HG02852 (cell line): ENCODE measurements around the gene CHTF18.

Experiments
- ATAC-seq: cut with Tn5 transposase; IDR thresholded peaks from one replicate; pipeline ENCODE4 v1.9.1; 2021; ENCODE audit warnings: mild to moderate bottlenecking, moderate library complexity; ENCODE audit not compliant: unreplicated experiment

CHTF18 gene

DNA sequence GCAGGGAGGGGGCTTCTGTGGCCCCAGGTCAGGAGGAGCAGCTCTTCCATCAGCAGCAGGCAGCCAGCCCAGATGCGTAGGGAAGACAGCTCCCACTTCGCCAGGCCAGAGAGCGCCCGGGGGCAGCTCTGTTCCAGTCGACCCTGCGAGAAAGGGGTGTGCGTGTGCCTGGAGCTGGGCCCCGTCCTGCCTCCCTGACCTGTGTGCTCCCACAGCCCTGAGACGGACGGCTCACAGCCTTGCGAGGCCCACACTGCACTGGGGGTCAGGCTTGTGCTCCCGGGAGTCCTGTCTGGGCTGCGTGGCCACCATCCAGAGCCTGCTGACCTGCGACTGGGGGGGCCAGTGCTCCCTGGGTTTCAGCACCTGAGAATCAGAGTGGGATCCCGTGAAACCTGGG lies 28.4 kb upstream of the CHTF18 start:
- ATAC-seq, result no peak

DNA sequence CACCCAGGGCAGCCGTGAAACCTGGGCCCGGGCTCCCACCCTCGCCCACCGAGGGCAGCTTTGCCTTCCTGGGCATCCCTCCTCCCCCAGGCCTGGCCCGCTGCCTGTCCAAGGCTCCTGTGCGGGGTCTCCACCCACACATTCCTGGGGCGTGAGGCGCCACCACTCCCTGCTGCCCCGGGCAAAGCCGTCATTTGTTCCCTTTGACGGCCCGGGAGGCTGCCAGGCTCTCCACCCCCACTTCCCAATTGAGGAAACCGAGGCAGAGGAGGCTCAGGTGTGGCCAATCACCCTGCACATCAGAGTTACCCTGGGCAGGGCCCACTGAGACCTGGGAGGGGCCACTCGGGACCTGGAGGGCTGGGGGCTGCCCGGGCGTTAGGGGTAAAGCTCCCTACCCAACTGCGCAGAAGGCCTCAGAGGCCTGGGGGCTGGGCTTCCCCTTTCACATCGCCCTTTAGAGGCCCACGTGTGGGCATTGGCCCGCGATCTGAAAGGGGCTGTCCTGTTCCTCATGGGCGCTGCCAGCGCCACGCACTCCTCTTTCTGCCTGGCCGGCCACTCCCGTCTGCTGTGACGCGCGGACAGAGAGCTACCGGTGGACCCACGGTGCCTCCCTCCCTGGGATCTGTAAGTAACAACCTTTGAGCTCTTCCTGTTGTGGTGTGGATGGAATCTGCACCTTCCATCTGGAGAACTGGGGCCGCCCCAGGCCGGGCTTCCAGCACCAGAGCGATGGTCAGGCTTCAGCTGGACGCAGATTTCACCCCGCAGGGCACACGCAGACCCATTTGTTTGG lies 27.7 kb upstream of the CHTF18 start, which contains the start of gene MSLN:
TSS of gene MSLN (plus strand) at position 190 of the 799 bp plus-strand sequence. CDS start 1,947 bp downstream, outside the sequence.
- ATAC-seq, result no peak

DNA sequence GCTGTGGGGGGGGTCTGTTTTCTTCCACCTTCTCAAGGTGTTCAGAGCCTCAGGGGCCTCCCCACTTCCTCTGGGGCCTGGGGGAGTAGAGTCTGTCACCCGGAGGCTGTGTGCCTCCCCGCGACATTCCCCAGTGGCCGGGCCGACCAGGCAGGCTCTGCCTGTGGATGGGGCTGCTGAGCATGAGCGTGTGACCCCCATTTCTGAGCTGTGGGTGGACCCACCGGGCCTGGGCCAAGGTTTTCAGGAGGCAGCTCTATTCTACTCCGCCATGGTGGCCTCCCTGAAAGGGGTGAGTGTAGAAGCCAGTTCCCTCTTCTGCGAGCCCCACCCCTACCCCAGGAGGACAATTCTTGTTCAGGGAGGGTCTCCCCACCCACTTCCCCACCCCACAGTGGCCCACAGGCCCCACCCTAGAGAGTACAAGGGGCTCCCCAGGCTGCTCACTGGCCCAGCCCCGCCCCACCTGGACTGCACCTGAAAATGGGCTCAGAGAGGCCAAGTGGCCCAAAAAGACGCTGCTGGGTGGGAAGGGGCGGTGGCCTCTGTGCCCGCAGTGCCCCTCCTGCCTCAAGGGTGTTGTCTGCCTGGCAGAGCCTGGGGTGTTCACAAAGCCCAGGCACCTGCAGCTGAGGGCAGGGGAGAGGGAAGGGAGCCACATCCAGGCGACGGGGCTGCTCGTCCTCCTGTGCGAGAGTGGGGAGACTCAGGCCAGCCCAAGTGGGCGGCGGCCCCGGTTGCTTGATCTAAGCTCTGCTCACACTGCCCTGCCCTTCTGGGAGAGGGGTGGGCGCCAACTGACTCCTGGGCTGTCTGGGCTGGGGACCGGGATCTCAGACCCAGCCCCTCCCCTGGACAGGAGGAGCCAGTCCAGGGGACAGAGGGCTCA lies 26.6 kb upstream of the CHTF18 start:
- no peak for ATAC-seq

DNA sequence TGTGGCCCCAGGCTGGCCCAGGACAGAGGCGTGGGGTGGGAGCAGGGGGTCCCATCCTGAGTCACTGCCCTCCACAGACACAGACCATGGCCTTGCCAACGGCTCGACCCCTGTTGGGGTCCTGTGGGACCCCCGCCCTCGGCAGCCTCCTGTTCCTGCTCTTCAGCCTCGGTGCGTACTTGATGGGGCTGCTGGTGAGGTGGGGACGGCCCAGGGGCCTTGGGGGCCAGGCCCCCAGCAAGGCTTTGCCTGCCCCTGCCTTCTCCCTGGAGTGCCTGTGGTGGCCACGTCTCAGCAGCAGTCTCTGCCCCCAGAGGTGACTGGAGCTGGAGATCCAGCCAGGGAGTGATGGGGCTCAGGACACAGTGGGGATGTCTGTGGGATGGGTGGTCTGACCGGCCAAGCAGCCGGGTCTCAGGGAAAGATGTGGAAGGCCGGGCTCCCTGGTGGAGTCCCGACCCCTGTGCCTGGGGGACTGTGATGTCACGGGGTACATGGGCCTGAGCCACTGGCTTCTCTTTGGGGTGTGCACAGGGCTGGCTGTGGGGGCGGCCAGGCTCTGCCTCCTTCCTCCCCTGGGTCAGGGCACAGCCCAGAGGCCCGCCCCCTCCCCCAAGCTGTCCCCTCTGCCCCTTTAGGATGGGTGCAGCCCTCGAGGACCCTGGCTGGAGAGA lies 25.7 kb upstream of the CHTF18 start:
- ATAC-seq, result no peak

DNA sequence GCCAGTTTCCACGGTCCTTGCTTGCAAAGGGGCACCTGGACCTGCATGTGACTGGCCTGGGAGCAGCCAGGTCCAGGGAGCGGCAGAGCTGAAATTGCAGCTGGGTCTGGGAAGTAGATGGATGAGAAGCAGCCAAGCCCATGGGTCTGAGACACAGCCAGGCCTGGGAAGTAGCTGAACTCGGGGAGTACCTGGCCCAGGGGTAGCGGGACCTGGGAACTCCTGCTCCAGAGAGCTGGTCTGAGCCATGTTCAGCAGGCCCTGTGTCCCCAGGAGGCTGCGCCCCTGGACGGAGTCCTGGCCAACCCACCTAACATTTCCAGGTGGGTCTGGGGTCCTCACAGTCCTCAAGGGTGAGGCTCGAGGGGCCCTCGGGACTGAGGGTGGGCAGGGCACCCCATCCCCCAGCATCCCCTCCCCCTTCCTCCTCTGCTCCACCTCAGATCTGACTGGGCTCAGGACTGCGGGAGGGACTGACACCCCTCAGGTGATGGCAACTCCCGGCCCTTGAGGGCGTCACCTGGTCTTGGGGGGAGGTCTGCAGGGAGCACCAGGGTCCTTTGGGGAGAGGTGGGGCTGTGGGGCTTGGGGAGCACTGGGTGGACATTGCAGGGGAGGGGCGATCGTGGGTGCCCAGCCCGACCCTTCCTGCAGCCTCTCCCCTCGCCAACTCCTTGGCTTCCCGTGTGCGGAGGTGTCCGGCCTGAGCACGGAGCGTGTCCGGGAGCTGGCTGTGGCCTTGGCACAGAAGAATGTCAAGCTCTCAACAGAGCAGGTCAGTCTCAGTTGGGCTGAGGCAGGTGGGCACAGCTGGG lies 24.8 kb upstream of the CHTF18 start:
- ATAC-seq, result no peak

DNA sequence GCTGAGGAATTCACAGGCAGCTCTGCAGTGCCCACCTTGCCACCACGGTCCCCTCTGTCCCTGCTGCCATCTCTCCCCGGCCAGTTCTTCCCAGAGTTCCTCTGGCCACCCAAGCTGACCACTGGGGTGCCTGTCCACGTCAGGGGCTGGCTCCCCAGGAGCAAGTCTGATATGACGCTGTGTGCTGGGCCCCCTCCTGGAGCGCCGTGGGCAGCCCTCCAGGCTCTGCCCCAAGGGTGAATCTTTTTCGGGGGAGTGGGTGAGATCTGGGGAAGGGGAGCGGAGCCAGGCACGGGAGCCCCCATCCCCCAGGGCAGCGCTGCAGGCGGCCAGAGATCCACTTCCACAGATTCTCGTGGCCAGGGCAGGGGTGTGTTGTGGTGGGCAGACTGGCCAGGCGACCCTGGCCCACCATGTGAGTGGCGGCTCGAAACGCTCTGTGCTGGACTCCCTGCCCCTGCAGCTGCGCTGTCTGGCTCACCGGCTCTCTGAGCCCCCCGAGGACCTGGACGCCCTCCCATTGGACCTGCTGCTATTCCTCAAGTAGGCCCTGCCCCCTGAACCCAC lies 24.2 kb upstream of the CHTF18 start:
- no peak for ATAC-seq

DNA sequence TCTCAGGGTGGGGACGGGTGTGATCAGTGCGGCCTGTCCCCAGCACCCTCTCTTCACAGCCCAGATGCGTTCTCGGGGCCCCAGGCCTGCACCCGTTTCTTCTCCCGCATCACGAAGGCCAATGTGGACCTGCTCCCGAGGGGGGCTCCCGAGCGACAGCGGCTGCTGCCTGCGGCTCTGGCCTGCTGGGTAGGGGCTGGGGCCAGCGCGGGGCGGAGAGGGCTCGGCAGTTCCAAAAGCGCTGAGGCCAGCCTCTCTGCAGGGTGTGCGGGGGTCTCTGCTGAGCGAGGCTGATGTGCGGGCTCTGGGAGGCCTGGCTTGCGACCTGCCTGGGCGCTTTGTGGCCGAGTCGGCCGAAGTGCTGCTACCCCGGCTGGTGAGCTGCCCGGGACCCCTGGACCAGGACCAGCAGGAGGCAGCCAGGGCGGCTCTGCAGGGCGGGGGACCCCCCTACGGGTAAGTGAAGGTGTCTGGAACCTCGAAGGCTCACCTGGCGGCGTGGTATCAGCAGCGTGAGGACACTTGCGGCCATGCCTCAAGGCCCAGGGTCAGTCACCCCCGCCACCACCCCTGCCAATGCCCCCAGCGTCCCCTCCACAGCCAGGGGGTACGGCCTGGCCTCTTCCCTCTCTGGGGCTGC lies 23.5 kb upstream of the CHTF18 start:
- no peak for ATAC-seq

DNA sequence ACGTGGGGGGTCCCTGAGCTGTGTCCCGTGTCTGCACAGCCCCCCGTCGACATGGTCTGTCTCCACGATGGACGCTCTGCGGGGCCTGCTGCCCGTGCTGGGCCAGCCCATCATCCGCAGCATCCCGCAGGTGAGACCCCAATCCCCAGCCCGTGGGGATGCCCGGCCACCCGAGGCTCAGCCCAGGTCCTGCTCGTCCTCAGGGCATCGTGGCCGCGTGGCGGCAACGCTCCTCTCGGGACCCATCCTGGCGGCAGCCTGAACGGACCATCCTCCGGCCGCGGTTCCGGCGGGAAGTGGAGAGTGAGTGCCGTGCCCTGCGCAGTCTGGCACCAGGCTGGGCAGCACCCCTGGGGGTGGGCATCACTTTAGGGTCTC lies 22.9 kb upstream of the CHTF18 start:
- ATAC-seq, result no peak

DNA sequence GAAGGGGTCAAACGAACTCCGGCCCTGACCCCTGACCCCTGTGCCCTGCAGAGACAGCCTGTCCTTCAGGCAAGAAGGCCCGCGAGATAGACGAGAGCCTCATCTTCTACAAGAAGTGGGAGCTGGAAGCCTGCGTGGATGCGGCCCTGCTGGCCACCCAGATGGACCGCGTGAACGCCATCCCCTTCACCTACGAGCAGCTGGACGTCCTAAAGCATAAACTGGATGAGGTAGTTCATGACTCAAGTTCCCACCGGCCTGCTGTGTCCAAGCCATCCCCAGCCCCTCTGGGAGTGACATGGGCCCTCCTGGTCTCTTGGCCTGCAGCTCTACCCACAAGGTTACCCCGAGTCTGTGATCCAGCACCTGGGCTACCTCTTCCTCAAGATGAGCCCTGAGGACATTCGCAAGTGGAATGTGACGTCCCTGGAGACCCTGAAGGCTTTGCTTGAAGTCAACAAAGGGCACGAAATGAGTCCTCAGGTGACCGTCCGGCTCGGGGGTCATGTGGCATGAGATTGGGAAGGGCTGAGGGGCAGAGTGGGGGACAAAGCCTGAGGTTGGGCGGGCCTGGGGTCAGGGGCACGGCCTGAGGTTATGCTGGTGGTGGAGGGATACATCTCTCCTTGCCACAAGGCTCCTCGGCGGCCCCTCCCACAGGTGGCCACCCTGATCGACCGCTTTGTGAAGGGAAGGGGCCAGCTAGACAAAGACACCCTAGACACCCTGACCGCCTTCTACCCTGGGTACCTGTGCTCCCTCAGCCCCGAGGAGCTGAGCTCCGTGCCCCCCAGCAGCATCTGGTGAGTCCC lies 22.2 kb upstream of the CHTF18 start:
- no peak for ATAC-seq

DNA sequence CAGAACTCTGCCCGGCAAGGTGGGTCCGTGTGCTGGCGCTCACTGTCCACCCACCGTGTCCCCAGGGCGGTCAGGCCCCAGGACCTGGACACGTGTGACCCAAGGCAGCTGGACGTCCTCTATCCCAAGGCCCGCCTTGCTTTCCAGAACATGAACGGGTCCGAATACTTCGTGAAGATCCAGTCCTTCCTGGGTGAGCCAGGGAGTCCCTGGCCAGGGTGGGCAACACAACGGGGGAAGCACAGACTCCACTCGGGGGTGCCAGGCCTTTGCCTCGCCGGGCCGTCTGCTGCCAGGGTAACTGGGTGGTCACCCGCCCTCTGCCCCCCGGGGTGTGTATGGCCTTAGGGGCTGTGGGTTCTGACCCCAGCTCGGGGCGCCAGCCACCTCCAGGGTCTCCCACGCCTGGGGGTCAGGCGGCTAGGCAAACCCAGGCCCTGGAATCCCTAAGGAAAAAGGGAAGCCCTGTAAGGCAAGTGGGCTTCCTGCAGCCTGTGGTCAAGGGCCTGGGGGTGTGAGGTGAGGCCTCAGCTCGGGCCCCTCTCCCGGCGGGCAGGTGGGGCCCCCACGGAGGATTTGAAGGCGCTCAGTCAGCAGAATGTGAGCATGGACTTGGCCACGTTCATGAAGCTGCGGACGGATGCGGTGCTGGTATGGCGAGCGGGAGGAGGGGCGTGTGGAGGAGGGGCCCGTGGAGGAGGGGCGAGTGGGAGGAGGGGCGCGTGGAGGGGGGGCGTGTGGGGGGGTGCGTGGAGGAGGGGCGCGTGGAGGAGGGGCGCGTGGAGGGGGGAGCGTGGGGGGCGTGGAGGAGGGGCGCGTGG lies 21.4 kb upstream of the CHTF18 start:
- ATAC-seq, result no peak

DNA sequence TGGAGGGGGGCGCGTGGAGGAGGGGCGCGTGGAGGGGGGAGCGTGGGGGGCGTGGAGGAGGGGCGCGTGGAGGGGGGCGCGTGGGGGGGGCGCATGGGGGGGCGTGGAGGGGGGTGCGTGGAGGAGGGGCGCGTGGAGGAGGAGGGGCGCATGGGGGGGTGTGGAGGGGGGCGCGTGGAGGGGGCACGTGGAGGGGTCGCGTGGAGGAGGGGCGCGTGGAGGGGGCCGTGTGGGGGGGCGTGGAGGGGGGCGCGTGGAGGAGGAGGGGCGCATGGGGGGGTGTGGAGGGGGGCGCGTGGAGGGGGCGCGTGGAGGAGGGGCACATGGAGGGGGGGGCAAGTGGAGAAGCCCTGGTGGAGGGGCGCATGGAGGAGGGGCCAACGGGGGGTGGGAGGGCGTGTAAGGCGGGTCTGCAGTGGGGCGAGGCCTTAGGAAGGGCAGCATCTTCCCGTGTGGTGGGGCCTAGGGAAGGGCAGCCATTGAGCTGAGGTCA lies 20.6 kb upstream of the CHTF18 start:
- no peak for ATAC-seq

DNA sequence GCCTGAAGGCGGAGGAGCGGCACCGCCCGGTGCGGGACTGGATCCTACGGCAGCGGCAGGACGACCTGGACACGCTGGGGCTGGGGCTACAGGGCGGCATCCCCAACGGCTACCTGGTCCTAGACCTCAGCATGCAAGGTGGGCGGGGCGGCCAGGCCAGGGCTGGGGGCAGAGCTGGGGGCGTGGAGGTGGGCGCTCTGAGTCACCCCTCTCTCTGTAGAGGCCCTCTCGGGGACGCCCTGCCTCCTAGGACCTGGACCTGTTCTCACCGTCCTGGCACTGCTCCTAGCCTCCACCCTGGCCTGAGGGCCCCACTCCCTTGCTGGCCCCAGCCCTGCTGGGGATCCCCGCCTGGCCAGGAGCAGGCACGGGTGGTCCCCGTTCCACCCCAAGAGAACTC lies 20.0 kb upstream of the CHTF18 start:
- no peak for ATAC-seq

DNA sequence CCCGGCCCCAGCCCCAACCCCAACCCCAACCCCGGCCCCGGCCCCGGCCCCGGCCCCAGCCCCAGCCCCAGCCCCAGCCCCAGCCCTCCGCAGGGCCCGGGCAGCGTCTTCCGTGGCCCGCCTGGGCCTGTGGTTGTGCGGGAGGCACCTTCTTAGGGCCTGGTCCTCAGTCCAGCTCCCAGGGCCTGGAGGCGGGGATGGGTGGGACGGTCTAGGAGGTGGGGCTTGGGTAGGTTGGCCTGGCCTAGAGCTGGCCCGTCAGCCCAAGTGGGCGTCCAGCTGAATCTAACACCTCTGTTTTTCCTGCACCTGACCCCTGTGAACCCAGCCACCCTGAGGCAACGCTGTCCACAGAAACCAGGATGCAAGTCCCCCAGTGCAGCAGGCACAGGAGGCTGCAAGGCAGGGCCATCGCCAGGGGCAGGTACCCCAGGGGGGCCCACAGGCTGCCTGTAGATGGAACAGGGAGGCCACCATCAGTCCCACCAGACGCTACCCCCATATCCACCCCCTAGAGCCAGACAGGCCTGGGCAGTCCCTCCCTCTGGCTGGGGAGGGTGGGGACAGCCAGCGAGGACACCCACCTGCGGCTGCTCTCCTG lies 19.1 kb upstream of the CHTF18 start:
- ATAC-seq, result no peak

DNA sequence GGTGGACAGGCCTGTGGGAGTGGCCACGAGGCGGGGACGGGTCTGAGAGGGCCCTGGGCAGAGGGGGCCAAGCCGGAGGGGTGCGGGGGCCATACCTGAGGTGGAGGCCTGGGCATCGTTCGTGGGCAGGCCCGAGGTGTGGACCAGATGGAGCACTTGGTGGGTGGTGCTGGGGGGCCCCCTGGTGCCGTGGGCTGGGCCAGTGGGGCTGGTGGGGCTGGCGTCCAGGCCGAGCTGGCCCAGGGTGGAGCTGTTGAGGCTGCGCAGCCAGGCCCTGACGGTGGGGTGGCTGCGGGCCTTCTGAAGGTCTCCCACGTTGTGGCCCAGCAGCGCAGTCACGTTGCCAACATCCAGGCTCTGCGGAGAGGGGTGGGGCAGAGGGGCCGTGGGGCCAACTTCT lies 18.5 kb upstream of the CHTF18 start:
- no peak for ATAC-seq

DNA sequence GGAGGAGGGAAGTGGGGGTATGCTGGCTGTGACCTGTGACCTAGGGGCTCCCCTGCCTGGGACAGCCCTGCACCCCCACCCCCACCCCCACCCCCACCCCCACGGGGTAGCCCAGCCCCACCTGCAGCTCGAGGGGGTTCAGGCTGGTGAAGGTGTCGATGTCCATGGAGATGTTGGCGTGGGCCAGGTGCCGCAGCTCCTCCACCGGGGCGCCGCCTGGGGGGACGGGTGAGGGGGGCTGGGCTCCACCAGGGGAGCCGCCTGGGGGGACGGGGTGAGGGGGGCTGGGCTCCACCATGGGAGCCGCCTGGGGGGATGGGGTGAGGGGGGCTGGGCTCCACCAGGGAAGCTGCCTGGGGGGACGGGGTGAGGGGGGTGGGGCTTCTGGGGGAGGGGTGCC lies 18.0 kb upstream of the CHTF18 start:
- no peak for ATAC-seq

DNA sequence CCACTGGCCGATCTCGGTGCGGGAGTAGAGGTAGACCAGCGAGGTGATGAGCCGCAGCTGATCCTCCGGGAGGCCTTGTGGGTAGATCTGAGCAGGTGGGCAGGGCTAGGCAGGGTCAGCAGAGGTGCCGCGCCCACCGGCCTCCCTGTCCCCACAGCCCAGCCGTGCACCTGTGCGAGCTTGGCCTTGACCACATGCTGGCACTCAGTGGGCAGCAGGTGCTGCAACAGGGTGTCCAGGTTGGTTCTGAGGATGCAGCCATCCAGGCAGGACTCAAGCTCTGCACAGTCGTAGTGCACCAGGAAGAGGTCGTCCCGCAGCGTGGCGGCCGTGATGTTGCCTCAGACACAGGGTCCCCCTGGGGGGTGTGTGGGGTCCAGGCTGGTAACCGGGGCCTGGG lies 15.5 kb upstream of the CHTF18 start:
- no peak for ATAC-seq
